GM18502 (cell line): ENCODE measurements around the gene CNTNAP2.

Source experiments
- ATAC-seq: cut with Tn5 transposase; IDR thresholded peaks from one replicate; pipeline ENCODE4 v1.9.1; 2021; ENCODE audit warnings: mild to moderate bottlenecking; ENCODE audit not compliant: unreplicated experiment, poor library complexity

Gene CNTNAP2

DNA sequence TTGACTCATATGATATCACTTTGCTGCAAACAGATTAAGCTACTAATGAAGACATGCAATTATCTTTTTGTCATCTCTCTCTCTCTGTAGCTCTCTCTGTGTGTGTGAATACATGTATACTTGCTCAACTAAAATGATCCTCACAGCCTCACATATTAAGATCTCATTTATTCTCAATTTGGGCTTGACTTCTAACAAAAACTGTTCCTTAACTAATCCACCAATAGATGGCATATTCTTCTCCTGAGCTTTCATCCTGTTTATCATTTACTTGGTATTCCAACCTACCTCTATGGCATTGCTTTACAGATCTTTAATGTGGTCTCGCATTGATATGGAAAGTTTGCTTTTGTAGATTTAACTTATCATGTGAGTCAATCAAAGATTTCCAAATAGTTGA is 540.4 kb downstream of the CNTNAP2 start:
- no peak for ATAC-seq

DNA sequence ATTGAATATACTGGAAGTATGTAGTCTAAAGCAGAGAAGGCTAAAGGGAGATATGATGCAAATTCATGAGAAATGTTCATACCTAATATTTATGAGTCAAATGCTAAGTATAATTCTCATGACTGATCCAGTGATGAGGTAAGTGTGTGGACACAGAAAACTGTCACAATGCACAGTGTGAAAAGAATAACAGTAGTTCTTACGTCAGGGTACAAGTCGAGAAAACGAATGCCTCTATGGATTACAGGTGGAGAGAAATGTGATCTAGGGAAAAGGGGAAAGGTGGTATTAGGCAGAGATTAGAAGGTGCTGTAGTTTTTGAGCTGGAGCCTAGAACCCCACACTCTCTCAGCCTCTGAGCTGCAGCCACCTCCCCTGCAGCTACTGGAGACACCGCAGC is 542.0 kb downstream of the CNTNAP2 start:
- ATAC-seq: no peak

DNA sequence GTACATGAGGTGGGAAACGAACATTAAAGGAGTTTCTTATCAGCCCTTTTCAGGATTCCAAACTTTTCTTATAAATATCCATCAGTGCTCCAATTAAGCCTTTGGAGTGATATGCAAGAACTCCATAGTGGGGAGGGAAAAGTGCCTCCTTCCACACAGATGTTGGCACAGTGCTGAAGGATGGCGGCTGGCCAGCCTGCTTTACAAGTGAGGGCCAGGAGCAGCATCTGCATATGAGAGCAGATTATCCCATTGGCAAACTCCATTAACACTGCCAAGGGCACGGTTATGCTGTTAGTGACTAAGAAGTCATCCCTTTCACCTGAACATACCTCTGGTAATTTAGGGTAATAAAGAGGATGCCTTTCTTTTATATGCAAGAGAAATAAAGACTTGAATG is 543.1 kb downstream of the CNTNAP2 start:
- no peak for ATAC-seq

DNA sequence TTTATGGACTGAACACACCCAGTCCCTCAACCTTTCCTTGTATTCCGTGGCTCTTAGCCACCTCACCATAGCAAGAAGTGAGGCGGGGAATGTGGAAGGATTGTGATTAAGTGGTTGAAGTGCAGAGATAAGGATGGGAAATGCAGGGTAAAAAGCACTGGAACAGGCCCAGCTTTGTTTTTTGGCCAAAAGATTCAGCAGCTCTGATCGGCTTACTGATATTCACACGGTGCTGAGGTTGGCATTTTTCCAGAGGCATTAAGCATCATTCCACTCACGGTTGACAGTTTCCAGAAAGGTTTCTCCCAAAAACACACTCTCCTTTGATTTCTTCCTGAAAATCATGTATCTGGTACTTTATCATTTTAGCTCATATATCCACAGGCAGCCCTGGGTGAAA is 544.2 kb downstream of the CNTNAP2 start:
- ATAC-seq: no peak

DNA sequence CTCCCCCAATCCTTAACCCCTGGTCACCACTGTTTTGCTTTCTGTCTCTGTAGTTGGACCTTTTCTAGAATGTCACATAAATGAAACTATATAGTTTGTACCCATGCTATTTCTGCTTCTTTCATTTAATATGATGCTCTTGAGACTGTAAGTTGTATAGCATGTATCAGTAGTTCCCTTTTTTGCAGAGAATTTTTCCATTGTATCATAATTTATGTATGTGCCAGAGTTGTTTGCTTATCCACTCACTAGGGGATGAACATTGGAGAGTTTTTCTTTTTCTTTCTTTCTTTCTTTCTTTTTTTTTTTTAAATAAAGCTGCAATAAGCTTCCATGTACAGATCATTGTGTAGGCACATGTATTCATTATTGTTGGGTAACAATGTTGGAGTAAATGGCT is 544.8 kb downstream of the CNTNAP2 start:
- no peak for ATAC-seq

DNA sequence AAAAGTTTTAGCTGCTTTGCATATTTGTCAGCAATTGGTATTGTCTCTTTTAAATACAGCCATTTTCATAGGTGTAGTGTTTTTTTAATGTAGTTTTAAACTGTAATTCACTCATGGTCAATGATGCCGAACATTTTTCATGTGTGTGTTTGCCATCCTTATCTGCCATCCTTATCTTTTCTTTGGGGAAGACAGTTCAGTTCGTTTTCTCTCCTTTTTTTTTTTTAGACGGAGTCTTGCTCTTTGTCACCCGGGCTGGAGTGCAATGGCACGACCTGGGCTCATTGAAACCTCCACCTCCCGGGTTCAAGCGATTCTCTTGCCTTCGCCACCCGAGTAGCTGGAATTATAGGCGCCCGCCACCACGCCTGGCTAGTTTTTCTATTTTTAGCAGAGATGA is 545.3 kb downstream of the CNTNAP2 start:
- no peak for ATAC-seq

DNA sequence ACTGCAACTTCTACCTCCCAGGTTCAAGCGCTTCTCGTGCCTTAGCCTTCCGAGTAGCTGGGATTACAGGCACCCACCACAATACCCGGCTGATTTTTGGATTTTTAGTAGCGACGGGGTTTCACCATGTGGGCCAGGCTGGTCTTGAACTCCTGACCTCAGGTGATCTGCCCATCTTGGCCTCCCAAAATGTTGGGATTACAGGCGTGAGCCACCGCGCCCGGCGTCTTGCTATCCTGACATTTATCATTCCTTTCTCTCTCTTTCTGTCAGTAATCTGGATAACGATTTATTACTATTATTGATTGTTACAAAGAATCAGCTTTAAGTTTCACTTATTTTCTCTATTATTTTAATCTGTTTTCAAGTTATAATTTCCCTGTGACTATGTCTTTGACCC is 548.4 kb downstream of the CNTNAP2 start:
- no peak for ATAC-seq

DNA sequence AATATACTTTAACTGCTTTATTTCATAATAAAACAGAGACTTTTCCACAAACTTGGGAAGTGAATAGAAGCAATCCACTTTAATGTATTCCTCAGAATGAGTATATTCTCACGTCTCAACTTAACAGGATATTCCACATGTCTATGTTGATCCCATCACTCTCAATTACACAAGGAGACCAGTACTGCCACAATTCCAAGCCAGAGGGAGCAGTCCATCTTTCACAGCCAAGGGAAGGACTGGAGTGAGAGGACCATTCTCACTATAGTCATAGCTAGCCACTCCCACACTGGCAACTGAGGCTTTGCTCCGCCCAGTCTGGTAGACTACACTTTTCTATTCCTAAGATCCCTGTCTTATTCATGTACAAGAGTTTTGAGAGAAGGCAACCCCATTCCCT is 553.9 kb downstream of the CNTNAP2 start:
- no peak for ATAC-seq

DNA sequence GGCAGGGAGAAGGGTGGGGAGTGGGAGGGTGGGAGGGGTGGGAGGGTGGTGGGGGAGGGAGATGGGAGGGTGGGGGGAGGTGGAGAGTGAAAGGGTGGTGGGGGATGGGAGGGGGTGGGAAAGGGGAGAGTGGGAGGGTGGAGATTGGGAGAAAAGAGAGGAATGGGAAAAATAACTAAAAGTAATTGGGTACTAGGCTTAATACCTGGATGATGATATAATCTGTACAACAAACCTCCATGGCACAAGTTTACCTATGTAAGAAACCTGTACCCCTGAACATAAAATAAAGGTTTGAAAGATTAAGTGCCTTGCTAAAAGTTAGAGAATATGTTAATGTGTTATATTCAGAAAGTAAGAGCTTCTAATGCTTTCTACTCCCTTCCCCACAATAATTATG is 564.9 kb downstream of the CNTNAP2 start:
- no peak for ATAC-seq

DNA sequence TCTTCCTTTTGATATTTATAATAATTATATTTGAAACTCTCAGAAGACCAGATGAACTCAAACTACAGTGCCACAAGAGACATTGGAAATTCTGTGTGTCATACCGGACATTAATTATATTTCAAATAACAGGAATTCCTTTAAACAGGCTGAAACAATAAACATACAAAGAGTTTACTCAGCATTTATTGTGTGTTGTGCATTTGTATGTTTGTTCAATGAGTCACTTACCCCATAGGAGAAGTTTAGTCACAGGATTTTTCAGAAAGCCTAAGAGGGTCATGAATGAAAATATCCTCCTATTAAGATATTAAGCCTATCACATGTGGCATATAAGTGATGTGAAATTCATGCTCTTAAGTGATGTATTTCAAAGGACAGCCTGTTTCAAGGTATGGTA is 566.8 kb downstream of the CNTNAP2 start:
- ATAC-seq: no peak

DNA sequence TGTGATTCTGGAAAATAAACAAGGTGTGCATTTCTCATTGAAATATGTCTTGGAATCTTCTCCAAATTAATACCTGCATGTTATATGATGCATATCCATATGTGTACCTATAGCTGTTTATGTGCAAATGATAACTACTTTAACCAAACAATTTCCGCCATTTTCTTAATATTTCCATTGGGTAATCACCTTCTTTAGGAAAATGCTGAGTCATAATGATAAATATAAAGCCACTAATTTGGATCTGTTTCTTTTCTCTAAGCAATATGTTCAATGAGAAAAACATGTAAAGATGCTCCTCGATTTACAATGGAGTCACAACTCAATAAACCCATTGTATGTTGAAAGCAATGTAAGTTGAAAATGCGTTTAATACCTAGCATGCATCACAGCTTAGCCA is 574.4 kb downstream of the CNTNAP2 start:
- ATAC-seq: no peak

DNA sequence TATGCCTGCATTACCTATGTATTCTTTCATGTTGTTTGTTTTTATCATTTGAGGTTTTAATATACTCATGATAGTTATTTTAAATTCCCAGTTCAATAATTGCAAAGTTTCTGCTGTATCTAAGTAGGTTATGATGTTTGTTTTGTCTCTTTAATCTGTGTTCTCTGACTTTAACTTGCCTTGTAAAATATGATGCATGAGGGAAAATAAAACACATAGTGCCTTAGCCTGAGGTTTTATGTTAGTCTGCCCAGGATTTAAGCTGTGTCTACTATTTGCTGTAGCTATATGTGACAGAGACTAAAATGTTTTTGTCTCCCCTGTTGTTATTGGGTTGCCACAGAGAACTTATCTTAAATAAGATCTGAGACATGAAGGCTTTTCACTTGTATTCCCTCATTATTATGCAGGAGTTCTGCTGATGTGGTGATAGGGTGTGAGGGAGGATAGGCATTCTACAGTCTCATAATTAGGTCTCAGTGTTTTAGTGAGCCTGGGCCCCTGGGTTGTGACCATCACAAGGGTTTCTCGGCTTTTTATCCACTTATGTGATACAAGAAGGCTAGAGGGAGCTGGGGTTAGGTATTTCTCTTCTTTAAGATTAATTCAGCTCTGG is 582.5 kb downstream of the CNTNAP2 start:
- no peak for ATAC-seq

DNA sequence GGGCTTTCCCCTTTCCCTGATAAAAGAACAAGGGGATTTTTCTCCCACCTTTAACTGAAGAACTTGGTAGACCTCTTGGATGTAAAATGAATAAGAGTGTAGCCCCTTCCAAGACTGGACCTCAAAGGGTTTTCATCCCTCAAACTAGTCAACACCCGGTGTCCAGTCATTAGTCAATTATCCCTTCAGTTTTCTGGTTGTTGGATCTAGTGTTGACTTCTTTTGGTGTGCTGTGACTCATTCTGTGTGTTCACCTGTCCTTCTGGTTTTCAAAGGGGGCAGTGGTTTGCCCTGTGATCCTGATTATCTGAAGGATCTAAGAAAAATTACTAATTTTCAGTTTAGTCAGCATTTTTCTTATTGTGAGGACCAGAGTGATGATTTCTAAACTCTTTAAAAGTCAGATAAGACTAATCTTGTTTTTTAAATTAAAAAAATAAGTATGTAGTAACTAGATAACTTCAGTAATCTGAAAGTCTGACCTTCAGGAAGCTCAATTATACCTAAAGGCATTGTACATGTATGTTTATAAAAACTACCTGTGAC is 583.5 kb downstream of the CNTNAP2 start:
- no peak for ATAC-seq

DNA sequence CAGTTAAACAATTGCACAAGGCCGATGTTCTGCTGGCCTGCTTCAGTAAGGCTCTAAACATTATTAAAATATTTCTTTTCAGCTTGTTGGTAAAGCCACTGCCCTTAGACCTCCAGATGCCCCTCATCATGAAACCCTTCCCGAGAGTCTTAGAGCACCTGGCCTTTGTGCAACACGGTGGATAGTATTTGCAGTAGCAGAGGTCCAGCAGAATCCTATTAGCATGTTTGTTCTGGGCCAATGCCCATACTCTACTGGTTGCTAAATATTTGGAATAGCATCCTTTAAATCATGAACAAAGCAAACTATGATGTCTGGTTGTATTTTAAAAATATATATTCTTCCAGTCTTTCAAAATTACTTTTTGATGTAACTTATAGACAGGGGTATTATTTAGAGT is 584.6 kb downstream of the CNTNAP2 start:
- no peak for ATAC-seq

DNA sequence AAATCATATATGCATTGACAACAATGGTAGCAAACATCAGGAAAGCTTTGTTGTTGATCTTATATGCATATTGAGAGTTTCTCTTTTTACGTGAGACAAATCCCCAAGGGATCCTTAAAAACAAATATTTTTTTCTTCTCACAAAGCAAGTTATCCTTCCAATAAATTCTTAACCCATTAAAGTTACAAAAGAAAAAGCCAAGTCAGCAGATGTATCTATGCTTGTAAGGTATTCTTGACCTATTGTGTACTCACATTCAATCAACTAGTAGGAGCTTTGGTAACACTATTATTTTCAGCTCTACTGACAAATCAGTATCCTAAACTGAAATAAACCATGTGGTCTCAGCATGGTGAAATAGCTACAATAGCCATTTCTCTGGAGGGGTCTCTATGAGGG is 586.3 kb downstream of the CNTNAP2 start:
- no peak for ATAC-seq

DNA sequence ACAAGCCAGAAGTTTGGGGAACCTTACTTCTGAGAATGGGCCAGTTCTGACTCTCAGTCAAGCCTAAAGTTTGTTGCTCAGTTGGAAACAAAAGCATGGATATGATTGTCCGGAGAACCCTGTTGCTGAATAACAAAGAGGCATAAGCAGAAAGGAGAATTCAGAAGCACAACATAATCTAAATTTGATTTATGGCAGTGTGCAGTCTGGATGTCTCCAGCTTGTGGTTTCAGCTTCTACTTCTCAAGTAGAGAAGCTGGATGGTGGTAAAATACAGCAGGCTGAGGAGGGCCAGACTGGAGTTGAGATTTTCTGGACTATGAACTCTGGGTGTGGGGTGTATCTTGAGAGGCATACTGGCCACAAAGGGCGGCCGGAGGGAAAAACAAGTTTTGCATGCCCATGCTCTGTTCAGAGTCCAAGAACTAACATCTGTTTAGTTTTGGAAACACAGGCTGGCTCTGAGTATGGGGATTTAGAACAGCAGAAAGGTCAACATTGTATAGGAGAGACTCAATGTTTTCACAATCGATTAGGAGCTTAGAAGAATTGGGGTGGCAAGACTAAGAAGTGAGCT is 592.9 kb downstream of the CNTNAP2 start:
- no peak for ATAC-seq

DNA sequence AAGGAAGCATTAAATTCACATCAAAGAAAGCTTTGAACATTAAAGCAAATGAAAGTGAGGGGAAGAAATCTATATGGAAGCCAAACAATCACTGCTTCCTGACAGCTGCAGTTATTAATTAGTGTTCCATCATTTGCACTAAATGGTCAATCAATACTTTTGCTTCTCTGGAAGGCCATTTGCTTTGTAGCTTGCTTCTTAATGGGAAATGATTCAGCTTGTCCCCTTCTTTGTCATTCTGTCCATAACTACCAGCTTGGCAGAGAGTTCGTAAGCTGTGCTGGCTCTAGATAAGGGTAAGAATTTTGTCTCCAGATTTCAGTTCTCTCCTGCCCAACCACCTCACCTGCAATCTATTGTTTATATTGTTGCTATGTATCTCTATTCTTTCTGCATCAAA is 596.6 kb downstream of the CNTNAP2 start:
- no peak for ATAC-seq

DNA sequence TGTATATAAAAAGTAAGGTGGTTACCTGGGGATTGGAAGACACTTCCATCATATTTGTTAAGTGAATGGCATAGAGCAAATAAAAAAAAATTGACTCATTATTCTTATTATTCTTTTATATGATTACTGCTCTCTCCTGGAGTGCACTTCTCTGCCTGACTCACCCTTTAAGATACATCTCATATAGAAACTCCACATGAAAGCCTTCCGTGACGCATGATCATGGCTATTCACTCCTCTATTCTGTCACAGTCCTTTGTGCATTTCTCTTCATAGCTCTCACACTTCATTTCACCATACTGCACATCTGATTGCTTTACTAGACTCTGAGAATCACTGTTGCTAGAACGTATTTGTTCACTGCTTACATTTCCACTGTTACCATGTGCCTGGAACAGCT is 597.3 kb downstream of the CNTNAP2 start:
- no peak for ATAC-seq

DNA sequence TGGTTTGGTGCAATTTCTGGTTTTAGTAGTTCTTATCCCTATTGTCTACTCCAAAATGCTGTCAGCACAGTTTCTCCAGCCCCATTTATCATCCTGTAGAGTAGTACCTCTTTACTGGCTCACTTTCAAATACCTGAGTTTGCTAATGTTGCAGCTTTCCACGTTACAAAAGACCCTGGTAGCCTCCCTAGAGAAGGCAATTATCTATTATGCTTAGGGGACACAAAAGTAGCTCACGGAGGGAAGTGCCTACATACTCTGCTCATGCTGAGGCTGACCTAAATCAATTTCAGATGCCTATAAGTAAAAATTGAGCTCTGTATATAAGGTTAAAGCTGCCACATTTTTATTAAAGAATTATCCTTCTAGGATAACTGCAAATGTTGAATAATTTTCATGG is 603.6 kb downstream of the CNTNAP2 start:
- ATAC-seq: no peak

DNA sequence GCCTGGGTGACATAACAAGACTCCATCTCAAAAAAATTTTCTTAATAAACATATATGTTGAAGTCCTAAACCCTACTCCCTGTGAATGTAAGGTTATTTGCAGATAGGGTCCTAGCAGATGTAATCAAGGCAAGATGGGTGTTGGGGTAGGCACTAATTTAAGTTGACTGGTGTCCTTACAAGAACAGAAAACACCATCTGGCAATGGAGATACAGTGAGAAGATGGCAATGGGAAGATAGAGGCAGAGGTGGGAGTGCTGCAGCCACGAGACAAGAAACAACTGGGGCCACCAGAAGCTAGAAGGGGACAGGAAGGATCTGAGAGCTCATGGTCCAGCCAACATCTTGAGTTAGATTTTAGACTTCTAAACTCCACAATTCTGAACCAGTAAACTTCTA is 606.4 kb downstream of the CNTNAP2 start:
- no peak for ATAC-seq

DNA sequence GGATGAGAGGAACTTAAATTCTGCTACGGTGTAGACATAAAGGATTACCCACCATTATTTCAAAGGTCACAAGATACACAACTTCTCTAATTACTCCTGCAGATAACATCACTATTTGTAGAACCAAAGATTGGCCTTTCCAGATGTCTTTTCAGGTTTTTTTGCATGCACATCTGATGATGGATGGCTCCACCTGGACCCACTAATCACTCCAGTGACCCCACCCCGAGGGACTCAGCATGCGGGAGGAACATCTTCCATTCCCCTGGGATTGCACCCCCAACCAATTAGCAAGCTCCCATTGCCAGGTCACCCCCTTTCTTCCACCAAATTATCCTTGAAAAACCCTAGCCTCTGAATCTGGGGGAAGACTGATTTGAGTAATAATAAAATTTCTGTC is 608.9 kb downstream of the CNTNAP2 start:
- no peak for ATAC-seq

DNA sequence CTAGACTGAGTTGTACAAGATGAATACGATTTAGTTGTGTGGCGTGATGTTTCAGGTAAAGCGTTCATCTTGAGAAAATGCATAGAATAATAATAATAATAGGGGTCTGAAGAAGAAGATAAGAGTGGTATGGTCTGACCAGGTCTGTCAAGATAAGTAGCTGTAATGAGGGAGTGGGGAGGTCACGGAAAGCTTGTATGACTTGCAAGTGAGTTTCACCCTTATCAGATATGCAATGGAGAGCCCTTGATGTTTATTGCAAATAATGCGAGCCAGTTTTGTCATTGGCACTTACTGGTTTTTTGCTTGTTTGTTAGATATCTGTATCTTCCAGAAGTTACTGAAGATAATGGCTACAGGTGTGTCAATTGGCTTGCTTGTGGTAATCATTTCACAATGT is 611.5 kb downstream of the CNTNAP2 start:
- ATAC-seq: no peak
